Midbrain (tissue), 1 donor: ENCODE measurements around the gene PSMC5.

Experiments used
- DNase-seq: peaks from one replicate; lab custom pipeline; 2025; lab: John Stamatoyannopoulos, UW

The PSMC5 gene

GRCh38 chr17:63820963-63821561 is 6.2 kb upstream of the PSMC5 start:
- no peak for DNase-seq

DNA sequence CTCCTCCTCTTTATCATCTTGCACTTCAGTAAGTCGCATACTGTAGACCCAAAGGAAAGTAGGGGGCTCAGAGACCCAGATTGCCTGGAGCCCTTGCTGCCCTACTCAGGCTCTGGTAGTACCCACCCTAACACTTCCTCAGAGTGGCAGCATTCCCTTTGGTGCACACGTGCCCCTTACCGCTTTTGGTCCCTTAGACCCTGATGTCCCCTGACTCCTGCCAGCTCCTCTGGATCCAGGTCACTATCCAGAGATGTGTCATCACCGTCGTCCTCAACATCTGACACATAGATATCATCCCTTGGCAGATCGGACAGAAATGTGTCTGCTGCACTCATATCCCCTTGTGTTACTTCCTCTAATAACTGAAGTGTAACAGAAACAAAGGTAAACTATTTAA is 5.4 kb upstream of the PSMC5 start:
- DNase-seq, result no peak

DNA sequence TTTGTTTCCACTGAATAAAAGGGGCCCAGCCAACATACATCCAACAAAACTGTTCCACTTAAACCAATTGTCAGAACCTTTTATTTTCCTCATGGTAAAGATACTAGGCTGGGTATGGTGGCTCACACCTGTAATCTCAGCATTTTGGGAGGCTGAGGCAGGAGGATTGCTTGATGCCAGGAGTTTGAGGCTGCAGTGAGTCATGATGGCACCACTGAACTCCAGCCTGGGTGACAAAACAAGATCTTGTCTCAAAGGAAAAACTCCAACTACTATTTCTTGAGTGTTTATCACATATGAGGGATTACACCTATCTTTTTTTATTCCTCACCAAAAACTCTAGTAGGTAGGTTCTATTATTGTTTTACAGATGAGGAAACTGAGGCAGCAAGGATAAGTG is 4.7 kb upstream of the PSMC5 start:
- no peak for DNase-seq

DNA sequence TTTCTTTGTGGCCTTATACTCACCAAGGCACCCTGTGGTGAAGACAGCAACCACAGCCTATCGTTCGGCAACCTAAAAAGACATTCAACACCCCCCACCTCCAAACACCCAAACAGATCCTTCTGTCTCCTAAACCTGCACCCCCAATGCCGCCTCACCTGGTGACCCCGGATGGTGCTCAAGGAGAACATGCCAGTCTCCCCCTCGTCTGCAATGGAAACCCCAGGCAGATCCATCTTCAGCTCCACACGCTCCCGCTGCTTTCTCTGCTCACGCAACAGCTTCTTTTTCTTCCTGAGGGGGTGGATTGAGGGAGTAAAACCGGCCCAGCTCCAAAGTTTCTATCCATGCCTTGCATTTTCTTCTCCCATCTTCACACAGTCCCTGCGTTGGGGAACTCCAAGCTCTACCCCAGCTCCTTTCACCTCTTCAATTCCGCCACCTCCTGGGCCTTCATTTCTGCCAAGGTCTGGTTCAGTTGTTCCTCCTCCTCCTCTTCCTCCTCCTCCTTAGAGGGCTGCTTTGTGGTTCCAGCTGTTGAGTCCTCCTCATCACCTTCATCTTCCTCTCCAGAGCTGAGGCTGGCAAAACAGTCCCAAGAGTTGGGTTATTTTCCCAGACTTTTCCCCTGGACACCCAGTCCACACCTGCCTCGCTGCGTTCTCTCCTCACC is 3.4 kb upstream of the PSMC5 start:
- DNase-seq, result no peak

DNA sequence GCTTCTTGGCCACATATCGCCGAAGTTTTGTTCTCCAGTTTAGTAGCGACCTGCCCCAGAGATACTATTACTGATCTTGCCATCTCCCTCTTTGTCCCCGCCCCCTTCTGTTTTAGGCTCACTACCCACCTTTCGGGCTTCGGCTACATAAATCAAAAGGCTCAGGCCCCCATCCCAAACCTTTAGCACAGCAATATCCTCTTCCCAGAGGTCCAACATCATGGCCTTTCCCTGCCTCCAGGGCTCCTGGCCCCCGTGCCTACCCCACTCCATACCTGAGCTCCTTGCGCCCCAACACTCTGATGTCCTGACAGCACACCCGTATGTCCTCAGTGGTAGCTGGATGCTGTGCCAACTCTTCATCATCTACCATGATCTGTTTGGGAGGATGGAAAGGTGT is 2.9 kb upstream of the PSMC5 start:
- DNase-seq, result no peak

GRCh38 chr17:63826468-63827001 is 696 bp upstream of the PSMC5 start:
- no peak for DNase-seq

DNA sequence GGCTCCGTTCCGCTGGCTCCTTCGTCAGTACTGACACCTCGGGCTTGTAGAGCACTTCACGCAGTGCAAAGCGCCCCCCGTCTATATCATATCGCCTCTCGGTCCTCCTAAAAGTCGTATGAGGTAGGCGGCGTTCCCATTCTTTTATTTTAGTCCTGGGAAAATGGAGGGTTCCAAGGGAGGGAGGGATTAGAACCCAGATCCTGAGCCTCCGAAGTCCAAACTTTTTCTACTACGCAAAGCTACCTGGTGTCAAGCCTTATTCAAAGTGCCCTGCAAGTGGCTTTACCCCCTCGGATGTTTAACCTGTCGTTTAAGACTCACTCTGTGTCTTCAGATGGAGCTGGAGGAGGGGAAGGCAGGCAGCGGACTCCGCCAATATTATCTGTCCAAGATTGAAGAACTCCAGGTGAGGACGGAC is 580 bp downstream of the PSMC5 start:
- no peak for DNase-seq

DNA sequence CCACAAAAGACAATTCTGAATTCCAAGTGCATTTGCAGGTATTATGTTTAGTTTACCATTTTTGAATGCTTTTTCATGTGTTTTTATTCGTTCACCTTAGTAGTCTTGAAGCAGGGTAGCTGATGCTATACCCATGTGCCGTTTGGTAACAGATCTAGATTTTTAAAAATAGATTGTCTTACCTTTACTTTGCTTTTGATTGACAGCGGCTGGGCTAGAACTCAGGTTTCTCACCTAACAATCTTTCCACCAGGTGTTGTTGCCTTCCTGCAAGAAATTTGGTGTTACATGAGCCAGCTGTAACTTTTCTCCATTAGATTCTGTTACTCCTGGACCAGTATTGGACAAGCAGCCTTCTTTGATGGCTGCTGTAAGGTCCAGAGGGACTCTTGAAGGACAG is 1.7 kb downstream of the PSMC5 start:
- DNase-seq, result no peak

DNA sequence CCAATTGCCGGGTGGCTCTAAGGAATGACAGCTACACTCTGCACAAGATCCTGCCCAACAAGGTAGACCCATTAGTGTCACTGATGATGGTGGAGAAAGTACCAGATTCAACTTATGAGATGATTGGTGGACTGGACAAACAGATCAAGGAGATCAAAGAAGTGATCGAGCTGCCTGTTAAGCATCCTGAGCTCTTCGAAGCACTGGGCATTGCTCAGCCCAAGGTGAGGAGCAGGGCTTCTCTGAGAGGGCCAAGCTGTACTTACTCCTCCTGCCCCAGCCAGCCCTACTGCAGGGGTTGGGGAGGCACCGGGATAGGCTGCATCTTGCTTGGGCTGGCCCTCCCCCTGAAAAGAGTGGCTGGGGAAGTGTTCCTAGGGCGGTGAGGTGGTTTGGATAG is 3.0 kb downstream of the PSMC5 start:
- no peak for DNase-seq

GRCh38 chr17:63830904-63831491 is 3.8 kb downstream of the PSMC5 start:
- no peak for DNase-seq

- no peak for DNase-seq
Observed at GRCh38 chr17:63831505-63831904, 4.3 kb downstream of the PSMC5 start.

GRCh38 chr17:63832014-63832413 is 4.8 kb downstream of the PSMC5 start:
- no peak for DNase-seq

- DNase-seq, result no peak
Observed at GRCh38 chr17:63832455-63832854, 5.2 kb downstream of the PSMC5 start.

DNA sequence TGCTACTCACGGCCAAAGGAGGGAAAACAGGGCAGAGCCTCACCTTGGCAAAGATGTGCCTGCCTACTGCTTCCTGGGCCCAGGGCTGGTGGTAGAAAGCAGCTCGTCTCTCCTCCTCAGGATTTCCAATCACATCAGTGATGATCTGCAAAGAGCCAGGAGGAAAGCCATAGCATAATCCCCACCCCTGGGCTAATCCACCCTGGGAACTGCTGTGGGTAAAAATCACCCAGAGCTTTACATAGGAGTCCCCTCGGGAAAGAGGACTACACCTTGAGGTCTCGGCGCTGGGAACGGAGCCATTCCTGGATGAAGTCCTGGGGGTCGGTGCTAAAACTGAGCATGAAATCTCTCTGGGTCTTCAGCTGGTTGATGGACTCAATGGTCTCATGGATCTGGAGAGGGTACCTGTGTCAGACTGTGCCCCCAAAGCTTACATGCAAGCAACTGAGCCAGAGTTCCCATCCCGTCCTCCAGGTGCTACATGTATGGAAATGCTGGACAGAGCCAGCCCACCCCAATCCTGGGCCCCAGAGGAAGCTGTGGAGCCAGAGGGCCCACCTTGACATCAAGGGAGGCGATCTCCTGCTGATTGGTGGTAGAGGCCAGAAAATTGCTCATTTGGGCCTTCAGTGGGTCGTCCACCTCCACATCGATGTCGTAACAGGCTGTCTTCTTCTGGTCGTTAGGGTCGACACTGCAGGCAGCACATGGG is 6.0 kb downstream of the PSMC5 start:
- no peak for DNase-seq

DNA sequence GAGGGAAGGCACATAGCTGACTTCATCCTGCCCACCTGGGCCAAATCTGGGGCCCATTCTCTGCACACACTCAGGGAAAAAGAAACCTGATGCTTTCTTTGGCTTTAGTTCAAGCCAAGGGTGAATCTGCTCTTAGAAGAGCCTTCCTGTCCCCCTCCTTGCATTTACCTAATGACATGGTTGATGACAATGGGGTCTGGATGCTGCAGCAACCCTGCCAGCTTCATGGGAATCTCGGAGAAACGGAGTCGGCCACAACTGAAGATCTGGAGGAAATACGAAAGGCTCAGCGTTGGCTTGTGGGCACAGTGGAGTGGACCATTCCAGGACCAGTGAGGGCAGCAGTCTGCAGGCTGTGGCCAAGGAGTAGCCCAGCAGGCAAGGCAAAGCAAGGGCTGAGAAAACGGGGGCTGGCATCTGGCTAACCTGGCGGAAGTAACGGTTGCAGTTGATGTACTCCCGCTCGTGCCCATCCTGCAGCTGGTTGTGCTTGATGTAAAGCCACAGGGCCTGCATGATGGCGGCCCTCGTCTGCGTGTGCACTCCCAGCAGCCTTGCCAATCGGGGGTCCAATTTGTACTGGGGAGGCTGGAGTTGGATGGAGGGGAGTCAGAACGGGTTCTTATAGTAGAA is 6.6 kb downstream of the PSMC5 start:
- no peak for DNase-seq

DNA sequence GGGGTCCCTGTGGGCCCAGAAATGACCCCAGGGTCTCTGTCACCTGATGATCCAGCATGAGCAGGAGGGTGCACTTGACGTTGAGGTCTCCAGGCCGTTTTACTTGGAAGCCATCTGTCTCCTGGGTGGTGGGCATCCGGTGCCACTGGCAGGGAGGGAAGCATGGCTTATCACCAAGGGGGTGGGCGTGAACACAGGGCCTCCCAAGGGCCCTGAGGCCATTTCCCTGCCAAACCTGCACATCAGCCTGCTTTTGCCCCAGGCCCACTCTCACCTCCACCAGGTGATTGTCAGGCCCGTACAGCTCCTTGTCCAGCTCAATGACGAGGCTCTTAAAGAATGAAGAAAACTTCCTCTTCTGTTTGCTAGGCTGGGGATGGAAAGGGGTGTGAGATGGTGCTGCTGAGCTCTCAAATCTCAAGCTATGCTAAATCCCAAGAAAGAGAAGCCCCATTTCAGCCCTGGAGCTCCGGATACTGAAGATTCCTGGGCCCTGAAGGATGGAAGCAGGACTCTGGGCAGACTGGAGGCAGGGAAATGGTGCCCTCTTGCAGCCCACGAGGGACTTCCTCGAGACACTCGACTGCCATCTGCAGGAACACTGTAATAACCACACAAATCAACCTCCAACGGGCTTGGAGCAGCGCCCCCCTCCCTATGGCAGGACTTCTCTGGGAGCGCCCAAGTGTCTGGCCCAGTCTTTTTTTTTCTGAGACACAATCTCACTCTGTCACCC is 7.4 kb downstream of the PSMC5 start:
- peak; percentile 67 for DNase-seq

GRCh38 chr17:63835167-63835720 is 8.0 kb downstream of the PSMC5 start:
- DNase-seq, result no peak

GRCh38 chr17:63836811-63837210 is 9.6 kb downstream of the PSMC5 start:
- no peak for DNase-seq

DNA sequence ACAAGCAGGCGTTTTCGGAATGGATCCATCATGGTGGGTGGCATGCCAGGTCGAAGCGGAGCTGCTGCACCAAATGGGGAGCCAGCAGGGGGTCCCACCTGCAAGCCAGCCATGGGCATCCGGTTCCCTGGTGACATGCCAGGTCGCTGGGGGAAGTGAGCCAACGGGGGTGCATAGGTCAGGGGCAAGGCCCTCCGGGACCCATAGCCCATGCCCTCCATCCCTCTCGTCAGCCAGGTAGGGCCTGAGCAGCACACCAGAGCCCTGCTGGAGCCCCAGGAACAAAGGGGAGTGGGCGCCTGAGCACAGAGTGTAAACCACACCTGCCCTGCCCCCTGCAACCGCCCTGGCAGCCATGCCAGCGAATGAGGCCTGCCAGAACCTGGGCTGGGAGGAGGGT is 10.2 kb downstream of the PSMC5 start:
- DNase-seq, result no peak

DNA sequence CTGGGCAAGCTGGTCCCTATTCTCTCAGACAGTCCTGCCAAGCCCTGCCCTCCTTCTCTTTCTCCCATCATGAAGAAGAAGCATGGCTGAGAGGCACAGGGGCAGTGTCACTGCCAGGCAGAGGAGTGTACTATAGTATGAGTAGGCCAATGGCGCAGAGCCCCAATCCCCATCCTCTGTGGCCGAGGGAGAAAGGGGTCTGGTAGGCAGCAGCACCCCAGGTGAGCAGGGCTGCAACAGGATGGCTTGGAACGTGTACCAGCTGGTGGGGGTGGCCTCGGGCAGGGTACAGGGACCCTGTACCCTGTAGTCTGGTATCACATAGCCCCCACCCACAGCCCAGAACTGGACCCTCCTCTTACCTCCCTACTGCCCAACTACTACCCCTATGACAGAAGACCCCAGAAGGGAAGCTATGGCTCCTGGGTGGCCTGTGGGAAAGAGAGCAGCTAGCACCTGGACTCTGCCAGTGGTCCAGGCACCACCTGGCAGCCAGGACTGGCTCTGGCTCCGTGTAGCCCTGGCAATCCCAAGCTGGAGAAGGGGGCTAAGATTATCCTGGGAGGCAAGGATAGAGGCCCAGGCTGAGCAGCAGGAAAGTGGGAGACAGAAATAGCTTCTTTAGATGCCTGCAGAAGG is 10.8 kb downstream of the PSMC5 start:
- DNase-seq, result no peak
